Vagina (tissue), 2 donors: Measurements from ENCODE around the gene PTPRN2.

Experiments used
- CTCF ChIP-seq, 3 experiments: fragments of 450-650 bp in 2 of 3; fragments of 200-600 bp in 1 of 3; sonication (generic) in 1 of 3; IDR thresholded peaks; one replicate each; pipeline ENCODE4 v1.5.1; 2017 to 2019; ENCODE audit warnings: antibody characterized with exemption in 3 of 3, mild to moderate bottlenecking in 2 of 3, moderate library complexity in 2 of 3
- POLR2A ChIP-seq, 2 donors: fragments of 450-650 bp; IDR thresholded peaks; one replicate each; pipeline ENCODE4 v1.6.1; 2017; ENCODE audit warnings: antibody characterized with exemption in 2 of 2, mild to moderate bottlenecking in 2 of 2, moderate library complexity in 2 of 2

- TF ChIP-seq CTCF (IDR thresholded peaks at IDR 0.05): no peak
- TF ChIP-seq POLR2A (IDR thresholded peaks at IDR 0.05): no peak
Observed at GRCh38 chr7:158257516-158258410, 329.9 kb downstream of the PTPRN2 start.
